Hematopoietic multipotent progenitor cell treated with erythropoietin and hydrocortisone succinate and interleukin-3 and kit ligand, for 4 days (in vitro differentiated cells): ENCODE data around the gene PURA.
A peak's percentile ranks its signal among the peaks of the same experiment; 100 is the strongest.

ENCODE experiments used
- DNase-seq: peaks from one replicate; pipeline ENCODE4 v3.0.0-alpha.2; 2015

PURA gene

GRCh38 chr5:140113699-140114263 lies at the start of gene PURA:
TSS of gene PURA (plus strand) at chr5:140114109. CDS start at chr5:140114182, 73 bp downstream.
- DNase-seq, result peak; percentile 97

DNA sequence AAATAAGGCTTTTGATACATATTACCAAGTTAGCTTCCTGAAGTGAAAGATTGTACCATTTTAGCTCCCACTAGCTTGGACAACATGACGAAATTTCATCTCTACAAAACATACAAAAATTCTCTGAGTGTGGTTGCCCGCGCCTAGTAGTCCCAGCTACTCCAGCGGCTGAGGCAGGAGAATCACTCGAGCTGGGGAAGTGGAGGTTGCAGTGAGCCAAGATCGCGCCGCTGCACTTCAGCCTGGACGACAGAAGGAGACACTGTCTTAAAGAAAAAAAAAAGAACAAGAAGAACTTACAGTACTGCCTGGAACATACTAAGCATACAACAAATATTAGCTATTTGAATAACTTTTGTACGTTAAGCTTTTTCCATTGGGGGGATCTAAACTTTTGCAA lies 41.1 kb upstream of the PURA start:
- no peak for DNase-seq

- DNase-seq, result peak; percentile 53
These were observed 40.6 kb upstream of the PURA start for GRCh38 chr5:140073296-140073695.

DNA sequence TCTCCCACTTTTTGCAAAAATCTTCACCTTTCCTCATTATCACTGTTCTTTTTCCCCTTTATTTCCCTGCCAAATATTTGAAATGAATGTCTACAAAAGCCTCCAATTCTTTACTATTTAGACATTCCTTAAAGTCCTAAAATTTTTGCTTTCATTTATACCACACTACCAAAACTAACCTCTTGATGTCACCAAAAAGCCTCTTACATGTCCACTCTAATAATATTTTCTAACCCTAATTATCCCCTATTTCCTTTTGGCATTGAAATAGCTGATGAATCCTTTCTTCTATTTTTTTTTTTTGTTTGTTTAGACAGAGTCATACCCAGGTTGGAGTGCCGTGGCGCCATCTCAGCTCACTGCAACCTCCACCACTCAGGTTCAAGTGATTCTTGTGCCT lies 38.5 kb upstream of the PURA start:
- DNase-seq, result peak; percentile 24

DNA sequence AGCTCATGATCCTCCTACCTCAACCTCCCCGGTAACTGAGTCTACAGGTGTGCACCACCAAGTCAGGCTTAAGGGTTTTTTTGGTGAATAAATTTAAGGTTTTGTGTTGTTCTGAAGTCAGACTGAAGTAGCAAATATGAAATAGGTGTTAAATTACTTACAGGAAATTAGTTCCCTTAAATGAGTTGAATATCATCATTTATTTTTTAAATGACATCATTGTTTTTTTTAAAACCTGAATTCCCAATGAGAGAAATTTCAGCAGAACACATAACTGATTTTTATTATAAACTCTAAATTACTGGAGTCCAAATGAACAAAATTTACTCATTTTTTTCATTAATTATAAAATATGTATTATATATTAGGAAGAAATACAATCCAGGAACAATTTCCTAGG lies 37.8 kb upstream of the PURA start:
- no peak for DNase-seq

GRCh38 chr5:140076788-140077187 lies 37.1 kb upstream of the PURA start:
- DNase-seq, result no peak

GRCh38 chr5:140083120-140083519 lies 30.8 kb upstream of the PURA start:
- DNase-seq, result no peak

DNA sequence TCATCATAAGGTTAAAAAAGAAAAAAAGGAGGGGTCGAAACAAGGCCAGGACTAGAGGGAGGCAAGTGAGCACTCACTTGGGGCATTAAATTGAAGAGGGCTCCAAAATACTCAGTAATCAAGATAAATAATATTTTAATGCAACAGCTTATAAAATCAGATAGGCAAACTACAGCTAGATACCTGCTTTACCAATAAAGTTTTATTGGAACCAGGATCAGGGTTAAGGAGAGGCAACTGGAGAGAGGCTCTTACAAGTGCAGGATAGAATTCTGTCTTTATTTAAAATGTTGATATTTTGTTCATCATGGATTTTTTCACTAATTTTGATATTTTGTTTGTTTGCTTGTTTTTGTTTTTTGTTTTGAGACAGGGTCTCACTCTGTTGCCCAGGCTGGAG lies 30.3 kb upstream of the PURA start:
- no peak for DNase-seq

GRCh38 chr5:140084541-140084940 lies 29.4 kb upstream of the PURA start:
- DNase-seq, result no peak

- no peak for DNase-seq
These were observed 23.7 kb upstream of the PURA start for GRCh38 chr5:140090251-140090650.

DNA sequence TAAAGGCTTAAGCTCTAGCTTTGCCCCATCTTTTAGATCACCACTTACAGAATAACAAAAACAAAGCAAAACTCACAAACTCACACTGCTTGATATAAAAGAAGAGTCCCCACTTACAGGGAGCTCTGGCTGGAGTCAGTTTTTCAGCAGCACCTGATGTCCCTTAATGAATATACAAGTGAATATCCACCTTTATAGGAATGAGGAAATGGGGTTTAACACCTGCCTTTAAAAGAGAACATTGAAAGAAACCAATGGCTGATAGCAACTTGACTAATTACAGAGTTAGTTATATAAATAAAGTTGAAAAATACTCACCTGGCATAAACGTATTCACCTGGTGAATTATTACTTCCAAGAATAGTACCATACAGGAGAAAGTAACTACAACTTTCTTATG lies 20.7 kb upstream of the PURA start:
- DNase-seq, result no peak

DNA sequence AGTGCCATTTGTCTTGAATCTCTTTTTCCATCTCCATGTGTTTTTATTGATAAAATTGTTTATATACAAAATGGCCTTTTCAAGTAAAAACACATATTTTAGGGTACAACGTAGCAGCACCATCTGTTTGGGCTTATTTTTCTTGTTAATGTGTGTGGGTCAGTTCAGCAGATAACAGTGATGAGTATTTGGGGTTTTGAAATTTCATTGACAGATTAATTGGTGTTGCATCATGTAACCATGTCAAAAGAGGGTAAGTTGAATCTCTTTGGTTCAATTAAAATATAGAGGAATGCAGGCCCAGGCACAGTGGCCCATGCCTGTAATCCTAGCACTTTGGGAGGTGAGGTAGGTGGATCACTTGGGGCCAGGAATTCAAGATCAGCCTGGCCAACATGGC lies 20.0 kb upstream of the PURA start:
- no peak for DNase-seq

GRCh38 chr5:140094889-140095288 lies 19.0 kb upstream of the PURA start:
- no peak for DNase-seq

DNA sequence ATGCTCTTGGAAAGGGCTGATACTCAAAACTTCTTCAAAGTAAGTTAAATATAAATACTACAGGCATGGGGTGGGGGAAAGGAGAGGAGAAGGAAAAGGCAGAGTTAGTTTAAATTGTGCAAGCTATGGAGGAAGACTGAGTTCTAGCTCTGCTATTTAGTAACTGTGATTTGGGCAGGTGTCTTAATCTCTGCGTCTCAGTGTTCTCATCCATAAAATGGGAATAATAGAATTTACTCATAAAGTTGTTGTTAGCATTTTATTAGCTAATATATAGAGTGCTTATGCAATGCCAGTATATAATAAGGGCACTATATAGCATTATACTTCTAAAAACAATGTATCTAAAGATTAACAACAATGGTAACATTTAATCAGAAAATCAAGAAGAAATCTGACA lies 12.7 kb upstream of the PURA start:
- DNase-seq, result no peak

- no peak for DNase-seq
These were observed 10.8 kb upstream of the PURA start for GRCh38 chr5:140103154-140103553.

DNA sequence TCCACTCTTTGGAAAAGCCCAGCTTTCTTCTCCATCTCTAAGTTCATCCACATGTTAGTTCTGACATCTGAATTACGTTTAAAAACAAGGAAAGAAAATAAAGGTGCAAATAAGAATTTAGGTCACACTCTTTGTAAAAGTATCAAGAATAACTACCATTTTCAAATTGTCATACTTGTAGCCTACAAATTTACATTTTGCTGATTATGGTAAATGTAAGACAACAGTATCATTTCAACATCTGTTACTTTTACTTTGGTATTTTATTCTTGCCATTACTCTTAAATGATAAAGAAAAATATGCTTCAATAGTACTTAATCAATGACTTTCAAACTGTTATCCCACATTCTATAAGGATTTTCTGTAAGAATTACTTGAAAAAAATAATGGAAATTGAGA lies 9.8 kb upstream of the PURA start:
- DNase-seq, result no peak

DNA sequence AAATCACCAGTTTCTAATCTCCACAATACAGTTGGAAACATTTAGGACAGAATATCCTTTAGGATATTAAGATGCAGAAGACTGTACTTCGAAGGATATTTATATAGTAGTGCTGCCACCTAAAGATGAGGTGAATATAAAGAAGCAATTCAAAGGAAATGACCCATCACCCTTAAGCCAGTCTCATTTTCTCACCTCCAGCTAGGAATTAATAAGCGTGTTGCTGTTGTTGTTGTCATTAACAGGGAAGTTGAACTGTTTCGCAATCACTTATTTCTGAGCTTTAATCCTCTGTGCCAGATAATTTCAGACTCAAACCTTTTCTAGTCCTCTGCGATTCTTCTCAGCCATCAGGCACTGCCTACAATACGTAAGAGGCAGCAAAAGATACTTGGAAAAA lies 7.8 kb upstream of the PURA start:
- DNase-seq, result peak; percentile 31

DNA sequence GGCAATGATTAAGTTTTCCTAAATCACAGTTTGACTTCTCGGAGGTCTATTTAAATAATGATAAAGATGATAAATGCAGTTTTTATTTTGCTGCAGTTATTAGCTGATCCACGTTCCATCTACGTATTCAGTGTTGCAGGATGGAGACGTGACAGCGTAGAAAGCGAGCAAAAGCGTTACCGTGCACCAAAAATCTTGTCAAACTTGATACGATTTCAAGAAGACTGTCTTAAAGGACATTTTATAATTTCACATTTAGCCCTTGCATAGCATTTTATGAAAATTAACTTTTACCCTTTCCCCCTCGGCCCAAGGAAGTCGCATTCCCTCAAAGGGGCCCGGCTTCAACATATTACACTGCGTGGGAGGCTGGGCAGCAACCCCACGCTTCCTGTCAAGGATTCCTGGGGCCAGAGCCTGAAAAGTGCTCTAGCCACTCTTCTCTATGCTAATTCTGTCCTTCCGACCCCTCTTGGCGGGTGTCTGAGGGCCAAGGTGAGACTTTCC lies 7.1 kb upstream of the PURA start:
- DNase-seq, result no peak

GRCh38 chr5:140107312-140108092 lies 6.4 kb upstream of the PURA start:
- peak; percentile 96 for DNase-seq

GRCh38 chr5:140108093-140109017 lies 5.6 kb upstream of the PURA start:
- peak; percentile 42 for DNase-seq

GRCh38 chr5:140109018-140109758 lies 4.7 kb upstream of the PURA start:
- no peak for DNase-seq

DNA sequence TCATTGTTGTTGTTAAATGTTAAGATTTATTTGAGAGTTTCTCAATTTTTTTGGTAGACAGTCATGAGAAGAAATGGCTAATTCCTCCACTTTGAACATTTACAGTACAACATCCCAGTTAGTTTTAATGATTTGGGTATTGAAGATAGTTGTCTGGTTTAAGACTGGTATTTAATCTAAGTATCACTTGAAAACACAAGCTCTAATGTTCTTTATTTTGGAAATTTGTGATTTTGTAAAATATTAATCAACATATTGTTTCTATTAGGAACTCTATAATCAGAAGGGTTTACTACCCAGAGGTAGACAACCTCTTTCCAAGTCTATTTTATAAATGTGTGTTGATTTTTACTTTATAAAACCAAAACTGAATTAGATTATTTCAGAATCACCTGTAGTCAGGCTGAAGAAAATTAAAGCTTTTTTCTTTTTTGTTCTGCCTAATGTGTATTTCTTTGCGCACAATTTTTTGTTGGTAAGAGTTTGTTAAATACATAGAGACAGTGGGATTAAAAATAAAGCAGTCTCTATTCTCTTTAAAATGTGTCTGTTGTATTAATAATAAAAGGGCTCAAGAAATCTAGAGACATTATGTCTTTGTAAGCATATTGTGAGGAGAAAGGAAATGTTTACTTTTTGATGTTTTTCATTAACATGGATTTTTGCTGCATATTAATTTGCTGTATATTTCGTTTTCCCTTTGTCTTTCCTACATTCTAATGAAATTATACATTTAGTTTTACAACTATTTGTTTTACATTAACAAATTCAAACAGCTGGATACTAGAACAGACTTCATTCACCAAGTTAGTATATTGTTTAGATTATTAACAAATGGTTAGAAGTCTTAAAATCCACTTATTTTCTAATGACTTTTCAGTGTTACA lies 3.9 kb upstream of the PURA start:
- DNase-seq, result no peak
